ENCODE data around the gene MSI2.

DNA sequence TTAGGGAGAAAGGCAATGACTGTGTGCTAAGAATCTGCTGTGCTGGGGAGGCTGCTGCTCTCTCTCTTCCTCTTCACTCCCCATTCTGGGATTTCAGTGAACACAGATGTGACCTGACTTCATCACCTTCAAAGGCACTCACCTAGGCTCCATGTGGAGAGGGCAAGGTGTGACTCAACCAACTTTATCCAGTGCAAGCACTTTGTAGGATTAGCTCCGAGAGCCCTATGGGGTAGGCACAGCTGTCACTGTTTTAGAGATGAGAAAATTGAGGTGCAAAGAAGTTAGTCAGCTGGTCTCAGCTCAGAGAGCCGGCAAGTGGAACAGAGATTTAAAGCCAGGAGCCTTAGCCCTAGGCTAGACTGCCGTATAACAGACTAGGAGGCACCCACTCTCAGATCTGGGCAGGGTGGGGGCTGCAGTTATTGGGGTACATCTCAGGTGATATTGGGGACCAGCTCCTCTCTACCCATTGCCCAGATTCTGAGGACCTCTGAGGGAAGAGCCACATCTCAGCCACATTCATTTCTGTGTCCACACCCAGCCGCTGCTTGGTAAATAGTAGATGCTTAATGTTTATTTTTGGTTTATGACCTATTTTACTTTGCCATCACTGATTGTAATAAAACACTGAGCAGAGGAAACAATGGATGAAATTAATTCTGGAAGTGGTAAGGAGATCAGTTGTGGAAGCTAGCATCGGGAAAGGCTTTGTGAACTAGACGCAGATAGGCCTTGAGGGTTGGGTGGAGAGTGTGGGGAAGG, 350.0 kb downstream of the MSI2 start:
- TF ChIP-seq, protein P1, sequence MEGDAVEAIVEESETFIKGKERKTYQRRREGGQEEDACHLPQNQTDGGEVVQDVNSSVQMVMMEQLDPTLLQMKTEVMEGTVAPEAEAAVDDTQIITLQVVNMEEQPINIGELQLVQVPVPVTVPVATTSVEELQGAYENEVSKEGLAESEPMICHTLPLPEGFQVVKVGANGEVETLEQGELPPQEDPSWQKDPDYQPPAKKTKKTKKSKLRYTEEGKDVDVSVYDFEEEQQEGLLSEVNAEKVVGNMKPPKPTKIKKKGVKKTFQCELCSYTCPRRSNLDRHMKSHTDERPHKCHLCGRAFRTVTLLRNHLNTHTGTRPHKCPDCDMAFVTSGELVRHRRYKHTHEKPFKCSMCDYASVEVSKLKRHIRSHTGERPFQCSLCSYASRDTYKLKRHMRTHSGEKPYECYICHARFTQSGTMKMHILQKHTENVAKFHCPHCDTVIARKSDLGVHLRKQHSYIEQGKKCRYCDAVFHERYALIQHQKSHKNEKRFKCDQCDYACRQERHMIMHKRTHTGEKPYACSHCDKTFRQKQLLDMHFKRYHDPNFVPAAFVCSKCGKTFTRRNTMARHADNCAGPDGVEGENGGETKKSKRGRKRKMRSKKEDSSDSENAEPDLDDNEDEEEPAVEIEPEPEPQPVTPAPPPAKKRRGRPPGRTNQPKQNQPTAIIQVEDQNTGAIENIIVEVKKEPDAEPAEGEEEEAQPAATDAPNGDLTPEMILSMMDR (IDR thresholded peaks at IDR 0.05), result no peak
- TF ChIP-seq EZH2 (IDR thresholded peaks at IDR 0.05; ENCODE audit: borderline replicate concordance, insufficient read depth, low read depth, low read length, poor library complexity, severe bottlenecking), result no peak

Measured in B cell (primary cell).